ENCODE results near the gene FMO1.

DNA sequence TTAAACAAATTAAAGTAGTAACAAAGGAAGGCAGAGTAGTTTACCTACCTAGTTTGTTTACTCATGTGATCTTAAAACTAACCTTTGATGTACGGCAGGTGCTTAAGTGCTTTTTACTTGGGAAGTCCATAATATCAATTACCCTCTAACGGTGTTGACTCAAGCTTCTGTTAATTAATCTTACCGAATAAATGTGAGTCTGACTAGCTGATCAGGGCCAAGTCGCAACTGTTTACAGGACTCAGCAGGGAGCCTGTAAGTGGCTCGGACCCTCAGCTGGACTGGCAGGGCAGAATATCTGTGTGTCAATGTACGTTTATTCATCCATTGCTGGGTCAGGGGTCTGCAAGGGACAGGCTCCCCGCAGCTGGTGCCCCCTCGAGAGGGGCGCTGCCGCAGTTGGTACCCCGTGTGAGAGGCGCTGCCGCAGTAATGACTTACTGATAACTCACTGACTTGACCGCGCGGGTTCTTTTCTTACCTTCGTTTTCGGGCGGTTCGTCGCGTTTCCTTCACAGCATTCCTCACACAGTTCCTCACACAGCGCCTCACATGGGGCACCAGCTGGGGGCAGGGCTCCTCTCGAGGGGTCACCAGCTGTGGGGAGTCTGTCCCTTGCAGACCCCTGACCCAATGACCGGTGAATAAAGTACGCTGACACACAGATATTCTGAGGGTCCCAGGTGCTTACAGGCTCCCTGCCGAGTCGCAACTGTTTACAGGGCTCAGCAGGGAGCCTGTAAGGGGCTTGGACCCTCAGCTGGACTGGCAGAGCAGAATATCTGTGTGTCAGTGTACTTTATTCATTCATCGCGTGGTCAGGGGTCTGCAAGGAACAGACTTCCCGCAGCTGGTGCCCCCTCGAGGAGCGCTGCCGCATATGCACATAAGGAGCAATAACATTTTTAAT is 3.0 kb downstream of the FMO1 start:
- TF ChIP-seq CTCF (IDR thresholded peaks at IDR 0.05), result peak; percentile 97
- no peak for TF ChIP-seq ZFX (IDR thresholded peaks at IDR 0.05; ENCODE audit: borderline replicate concordance)

Data from 22Rv1 (cell line).